ENCODE data around the gene TEX12. TPM values are rescaled to one million over a fixed set of nuclear protein-coding genes. Genes with fewer than 3 reads are reported as not detected.

The TEX12 gene
- total and polyA plus RNA-seq, 2 of the 4 experiments (the other 2 are of a cell fraction): 0.12 TPM; not detected in 1

DNA sequence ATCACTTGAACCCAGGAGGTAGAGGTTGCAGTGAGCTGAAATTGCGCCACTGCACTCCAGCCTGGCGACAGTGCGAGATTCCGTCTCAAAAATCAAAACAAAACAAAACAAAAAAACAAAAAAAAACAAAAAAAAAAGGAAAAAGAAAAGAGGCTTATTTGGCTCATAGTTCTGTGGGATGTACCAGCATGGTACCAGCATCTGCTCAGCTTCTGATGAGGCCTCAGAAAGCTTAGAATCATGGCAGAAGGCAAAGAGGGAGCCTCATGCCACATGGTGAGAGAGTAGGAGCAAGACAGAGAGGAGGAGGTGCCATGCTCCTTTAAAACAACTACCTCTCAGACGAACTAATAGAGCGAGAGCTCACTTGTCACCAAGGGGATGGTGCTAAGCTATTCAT is 48.4 kb downstream of the TEX12 start:
- ATAC-seq (ENCODE audit: low read depth) (no peak), DNase-seq (no peak)
- Histone ChIP-seq H3K9me1 (ENCODE audit: insufficient read depth, low read length) (peaks cover 9% of the 10 kb centered on the region), H3K18ac (ENCODE audit: low read depth, low read length) (peak overlapping the region; percentile 93), H2BK120ac (ENCODE audit: low read depth, low read length) (peak overlapping the region; percentile 94), H4K20me1 (ENCODE audit: insufficient read depth, low read length) (no peaks in the 10 kb centered on the region), H3K14ac (replicated peaks; ENCODE audit: low read depth, low read length) (peak overlapping the region; percentile 67; the same call in 1 of the 2 replicates), H3K9ac (ENCODE audit: low read depth, low read length) (no peak overlapping the region), H3K4ac (ENCODE audit: low read depth, low read length) (peak overlapping the region; percentile 91), H3K36me3 (ENCODE audit: control insufficient read depth, insufficient read depth, low read length) (no peaks in the 10 kb centered on the region), H3K79me1 (ENCODE audit: low read depth in 1 of 2, low read length in 2 of 2) (no peaks in the 10 kb centered on the region), H2BK15ac (ENCODE audit: low read depth, low read length) (peak overlapping the region; percentile 61; the same call in 2 of the 3 replicates), H2BK5ac (ENCODE audit: low read depth, low read length, poor library complexity, severe bottlenecking) (peak overlapping the region; percentile 74), H2AK5ac (ENCODE audit: low read depth, low read length) (peak overlapping the region; percentile 85), H3K56ac (ENCODE audit: extremely low read depth, insufficient read depth, low read length) (peak overlapping the region; percentile 39; the same call in 1 of the 2 replicates), H3K23ac (ENCODE audit: low read depth, low read length) (peak overlapping the region; percentile 67; the same call in 1 of the 2 replicates), H3K4me3 (ENCODE audit: insufficient read depth, low read depth, low read length) (no peak overlapping the region), H4K5ac (ENCODE audit: low read depth, low read length) (peak overlapping the region; percentile 95), H3K4me2 (ENCODE audit: low read depth, low read length) (no peak overlapping the region), H4K91ac (ENCODE audit: insufficient read depth, low read depth, low read length) (peak overlapping the region; percentile 91), H3K27me3 (ENCODE audit: control insufficient read depth, insufficient read depth, low read length) (no peaks in the 10 kb centered on the region), H3K27ac (ENCODE audit: insufficient read depth, low read length) (peak overlapping the region; percentile 70; the same call in 1 of the 2 replicates), H2AK9ac (replicated peaks; ENCODE audit: low read depth, low read length, poor library complexity) (peak overlapping the region; percentile 78), H4K8ac (ENCODE audit: low read depth in 2 of 2, low read length in 2 of 2) (peak overlapping the region; percentile 55 to 66; a peak in 3 of 4 replicates), H2BK20ac (ENCODE audit: low read depth, low read length) (peak overlapping the region; percentile 97), H3K9me3 (ENCODE audit: control insufficient read depth, insufficient read depth, low read length) (no peaks in the 10 kb centered on the region), H2AFZ (replicated peaks; ENCODE audit: low read length, poor library complexity) (peak overlapping the region; percentile 76), H3K4me1 (ENCODE audit: control insufficient read depth, insufficient read depth, low read length) (peaks cover 18% of the 10 kb centered on the region)
- CTCF ChIA-PET: interaction anchor here (0.6 to 1.5 kb wide), 6 partner anchors 21 to 102 kb away, joined by 3 to 9 read pairs (median 5); no protein-coding TSS in a partner anchor
- dilution Hi-C loops (cut with HindIII; ENCODE audit: low sequenced_read_pairs, unreplicated experiment): no loop called here
- no TSS peak for BruUV-seq (replicated peaks)
- no CpG with 5 or more reads among the region's 6 CpGs for WGBS, 2 experiments (ENCODE audit: extremely low coverage in 2 of 2, insufficient read length in 1 of 2)
- no peak for TF ChIP-seq RFX5 (IDR thresholded peaks at IDR 0.05; ENCODE audit: low read depth, low read length)
- TF ChIP-seq NFE2L2 (IDR thresholded peaks at IDR 0.05; ENCODE audit: low read depth, low read length): no peak
- TF ChIP-seq MAZ (IDR thresholded peaks at IDR 0.05; ENCODE audit: borderline replicate concordance, low read depth, low read length): no peak
- no peak for TF ChIP-seq RCOR1 (IDR thresholded peaks at IDR 0.05; ENCODE audit: insufficient replicate concordance, low read length)
- TF ChIP-seq, protein P1, sequence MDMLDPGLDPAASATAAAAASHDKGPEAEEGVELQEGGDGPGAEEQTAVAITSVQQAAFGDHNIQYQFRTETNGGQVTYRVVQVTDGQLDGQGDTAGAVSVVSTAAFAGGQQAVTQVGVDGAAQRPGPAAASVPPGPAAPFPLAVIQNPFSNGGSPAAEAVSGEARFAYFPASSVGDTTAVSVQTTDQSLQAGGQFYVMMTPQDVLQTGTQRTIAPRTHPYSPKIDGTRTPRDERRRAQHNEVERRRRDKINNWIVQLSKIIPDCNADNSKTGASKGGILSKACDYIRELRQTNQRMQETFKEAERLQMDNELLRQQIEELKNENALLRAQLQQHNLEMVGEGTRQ (IDR thresholded peaks at IDR 0.05; ENCODE audit: low read depth, low read length): no peak
- TF ChIP-seq FOS (IDR thresholded peaks at IDR 0.05; ENCODE audit: low read depth, low read length): no peak
- TF ChIP-seq BHLHE40 (IDR thresholded peaks at IDR 0.05; ENCODE audit: low read depth, low read length): no peak
- no peak for TF ChIP-seq CEBPB (IDR thresholded peaks at IDR 0.05; ENCODE audit: low read depth, low read length)
- TF ChIP-seq, protein P2, sequence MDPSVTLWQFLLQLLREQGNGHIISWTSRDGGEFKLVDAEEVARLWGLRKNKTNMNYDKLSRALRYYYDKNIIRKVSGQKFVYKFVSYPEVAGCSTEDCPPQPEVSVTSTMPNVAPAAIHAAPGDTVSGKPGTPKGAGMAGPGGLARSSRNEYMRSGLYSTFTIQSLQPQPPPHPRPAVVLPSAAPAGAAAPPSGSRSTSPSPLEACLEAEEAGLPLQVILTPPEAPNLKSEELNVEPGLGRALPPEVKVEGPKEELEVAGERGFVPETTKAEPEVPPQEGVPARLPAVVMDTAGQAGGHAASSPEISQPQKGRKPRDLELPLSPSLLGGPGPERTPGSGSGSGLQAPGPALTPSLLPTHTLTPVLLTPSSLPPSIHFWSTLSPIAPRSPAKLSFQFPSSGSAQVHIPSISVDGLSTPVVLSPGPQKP (IDR thresholded peaks at IDR 0.05; ENCODE audit: borderline replicate concordance, low read depth, low read length): no peak
- no peak for TF ChIP-seq CHD1 (IDR thresholded peaks at IDR 0.05; ENCODE audit: low read depth, low read length)
- no peak for TF ChIP-seq RAD21 (IDR thresholded peaks at IDR 0.05; ENCODE audit: low read length)
- no peak for TF ChIP-seq SMC3 (IDR thresholded peaks at IDR 0.05; ENCODE audit: low read depth, low read length)
- no peak for TF ChIP-seq MXI1 (IDR thresholded peaks at IDR 0.05; ENCODE audit: borderline replicate concordance, low read depth, low read length)
- TF ChIP-seq, protein P3, sequence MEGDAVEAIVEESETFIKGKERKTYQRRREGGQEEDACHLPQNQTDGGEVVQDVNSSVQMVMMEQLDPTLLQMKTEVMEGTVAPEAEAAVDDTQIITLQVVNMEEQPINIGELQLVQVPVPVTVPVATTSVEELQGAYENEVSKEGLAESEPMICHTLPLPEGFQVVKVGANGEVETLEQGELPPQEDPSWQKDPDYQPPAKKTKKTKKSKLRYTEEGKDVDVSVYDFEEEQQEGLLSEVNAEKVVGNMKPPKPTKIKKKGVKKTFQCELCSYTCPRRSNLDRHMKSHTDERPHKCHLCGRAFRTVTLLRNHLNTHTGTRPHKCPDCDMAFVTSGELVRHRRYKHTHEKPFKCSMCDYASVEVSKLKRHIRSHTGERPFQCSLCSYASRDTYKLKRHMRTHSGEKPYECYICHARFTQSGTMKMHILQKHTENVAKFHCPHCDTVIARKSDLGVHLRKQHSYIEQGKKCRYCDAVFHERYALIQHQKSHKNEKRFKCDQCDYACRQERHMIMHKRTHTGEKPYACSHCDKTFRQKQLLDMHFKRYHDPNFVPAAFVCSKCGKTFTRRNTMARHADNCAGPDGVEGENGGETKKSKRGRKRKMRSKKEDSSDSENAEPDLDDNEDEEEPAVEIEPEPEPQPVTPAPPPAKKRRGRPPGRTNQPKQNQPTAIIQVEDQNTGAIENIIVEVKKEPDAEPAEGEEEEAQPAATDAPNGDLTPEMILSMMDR (conservative IDR thresholded peaks at IDR 0.05; ENCODE audit: low read depth, low read length): no peak
- TF ChIP-seq MAFK (IDR thresholded peaks at IDR 0.05; ENCODE audit: low read depth, low read length): no peak
- TF ChIP-seq POLR2A (IDR thresholded peaks at IDR 0.05; ENCODE audit: low read depth, low read length): no peak
- in situ Hi-C loops (cut with MboI; ENCODE audit: low sequenced_read_pairs): loop anchor here (25.0 kb wide), 1 partner anchor 1322 kb away; no protein-coding TSS in a partner anchor
- intact Hi-C loops (cut with micrococcal nuclease): loop anchor here (10.0 kb wide), 2 partner anchors 1319 to 1519 kb away; no protein-coding TSS in a partner anchor
- POLR2A ChIA-PET (ENCODE audit: unreplicated experiment): no interaction called here

Measured in IMR-90 (cell line).